HG02642 (cell line): ENCODE results near the gene XYLT1.

Experiments used
- ATAC-seq: cut with Tn5 transposase; IDR thresholded peaks from one replicate; pipeline ENCODE4 v1.9.1; 2021; ENCODE audit warnings: mild to moderate bottlenecking; ENCODE audit not compliant: unreplicated experiment, poor library complexity

XYLT1 gene

DNA sequence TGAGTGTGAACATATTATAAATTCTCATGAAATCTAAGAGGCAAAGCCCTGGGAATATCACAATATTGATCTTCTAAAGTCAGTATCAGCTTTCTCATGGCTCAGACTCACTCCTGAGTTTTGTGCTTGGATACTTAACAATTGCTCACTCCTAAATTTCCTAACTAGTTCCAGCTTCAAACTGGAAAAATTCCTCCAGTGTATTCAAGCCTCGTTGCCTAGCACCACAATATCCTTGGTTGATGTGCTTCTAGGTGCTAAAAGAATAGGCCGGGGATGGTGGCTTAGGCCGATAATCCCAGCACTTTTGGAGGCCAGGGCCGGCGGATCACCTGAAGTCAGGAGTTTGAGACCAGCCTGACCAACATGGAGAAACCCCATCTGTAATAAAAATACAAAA is 62.5 kb downstream of the XYLT1 start:
- ATAC-seq = no peak

- no peak for ATAC-seq
Observed at GRCh38 chr16:17407321-17407720, 63.4 kb downstream of the XYLT1 start.

DNA sequence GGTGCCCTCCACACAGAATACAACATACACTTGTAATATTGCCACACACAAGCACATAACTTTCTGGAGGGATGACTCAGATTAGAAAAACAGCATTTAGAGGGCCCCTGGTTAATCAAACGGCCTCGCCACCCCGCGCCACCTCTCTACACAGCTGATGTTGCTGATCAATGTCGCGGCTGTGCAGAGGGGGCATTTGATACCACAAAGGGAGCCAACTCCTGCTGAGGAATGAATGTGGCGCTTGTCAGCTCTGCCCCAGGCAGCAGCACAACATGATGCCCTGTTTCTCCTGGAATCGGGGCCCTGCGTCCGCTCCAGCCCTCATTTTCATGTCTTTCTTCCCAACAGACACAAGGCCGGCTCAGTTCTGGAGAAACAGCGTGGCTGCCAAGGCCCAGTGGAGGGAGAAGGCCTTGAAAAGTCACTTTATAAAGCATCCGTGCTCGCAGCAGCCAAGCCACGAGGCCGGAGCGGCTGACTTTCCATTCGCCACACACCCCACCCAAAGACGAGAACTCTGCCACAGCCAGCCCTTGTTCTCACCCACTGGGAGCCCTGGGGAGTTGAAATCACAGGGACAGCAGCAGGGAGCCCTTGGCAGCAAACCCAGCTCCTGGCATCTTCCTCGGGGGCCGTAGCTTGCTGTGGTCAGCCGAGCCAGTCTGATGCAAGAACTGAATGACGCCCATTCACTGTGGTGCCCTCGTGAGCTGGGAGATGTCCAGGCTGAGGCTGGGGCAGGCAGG is 65.6 kb downstream of the XYLT1 start:
- no peak for ATAC-seq

DNA sequence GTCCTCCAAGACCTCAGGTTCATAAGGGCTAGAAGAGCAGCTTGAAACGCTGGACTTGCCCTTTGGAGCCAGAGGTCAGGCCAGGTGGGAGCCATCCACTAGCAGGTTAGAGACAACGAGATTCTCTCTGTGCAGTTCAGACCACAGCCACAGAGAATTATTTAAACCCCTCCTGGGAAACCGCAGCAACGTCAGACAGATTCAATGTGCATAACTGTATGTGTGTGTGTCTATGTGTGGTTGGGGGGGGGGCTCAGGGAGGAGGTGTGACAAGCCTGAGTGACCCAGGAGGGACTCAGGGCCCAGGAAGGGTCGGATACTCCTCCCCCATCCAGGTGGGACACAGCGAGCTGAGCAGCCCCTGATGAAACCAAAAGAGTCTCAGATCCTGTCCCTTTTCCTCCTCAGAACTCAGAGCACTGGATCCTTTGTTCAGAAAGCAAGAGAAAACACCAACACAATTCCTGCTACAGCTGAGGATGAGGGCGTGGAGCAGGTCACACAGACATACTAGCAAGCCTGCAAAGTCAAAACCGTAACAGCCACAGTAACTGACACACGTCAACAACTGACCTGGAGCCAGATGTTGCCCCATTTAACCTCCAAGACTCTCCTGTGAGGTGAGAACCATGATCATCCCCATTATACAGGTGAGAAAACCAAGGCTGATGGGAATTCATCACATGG is 66.8 kb downstream of the XYLT1 start:
- ATAC-seq = no peak

DNA sequence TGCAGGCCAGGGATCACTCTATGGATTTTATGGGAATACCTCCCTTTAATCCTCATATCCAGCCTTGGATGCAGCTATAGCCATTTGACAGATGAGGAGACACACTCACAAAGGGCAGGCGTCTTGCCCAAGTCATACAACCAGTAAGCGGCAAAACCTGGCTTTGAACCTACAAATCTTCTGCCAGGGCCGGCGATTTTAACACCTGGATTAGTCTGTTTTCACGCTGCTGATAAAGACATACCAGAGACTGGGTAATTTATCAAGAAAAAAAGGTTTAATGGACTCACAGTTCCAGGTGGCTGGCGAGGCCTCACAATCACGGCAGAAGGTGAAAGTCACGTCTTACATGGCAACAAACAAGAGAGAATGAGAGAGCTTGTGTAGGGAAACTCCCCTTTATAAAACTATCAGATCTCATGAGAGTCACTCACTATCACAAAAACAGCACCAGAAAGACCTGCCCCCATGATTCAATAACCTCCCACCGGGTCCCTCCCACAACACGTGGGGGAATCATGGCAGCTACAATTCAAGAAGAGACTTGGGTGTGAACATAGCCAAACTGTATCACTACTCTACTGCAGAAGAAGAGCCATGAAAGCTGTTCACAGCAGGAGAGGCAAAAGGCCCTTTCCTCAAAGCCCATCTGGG is 67.5 kb downstream of the XYLT1 start:
- no peak for ATAC-seq

DNA sequence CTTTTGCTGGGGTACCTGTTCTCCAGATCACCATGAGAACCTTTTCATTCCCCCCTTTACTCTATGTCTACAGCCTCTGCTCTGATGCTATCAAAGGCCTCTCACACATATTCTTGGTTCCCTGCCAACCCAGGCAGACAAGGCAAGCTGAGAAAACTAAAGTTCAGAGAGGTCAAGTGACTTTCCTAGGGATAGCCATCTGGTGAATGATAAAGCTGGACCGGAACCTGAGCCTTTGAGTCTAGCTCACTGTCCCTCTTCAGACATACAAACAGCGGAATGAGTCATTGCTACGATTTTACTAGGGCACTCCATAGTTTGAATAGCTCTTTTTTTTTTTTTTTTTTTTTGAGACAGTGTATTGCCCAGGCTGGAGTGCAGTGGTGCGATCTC is 73.3 kb downstream of the XYLT1 start:
- ATAC-seq = no peak

GRCh38 chr16:17396762-17397498 is 73.8 kb downstream of the XYLT1 start:
- ATAC-seq = no peak

- no peak for ATAC-seq
Observed at GRCh38 chr16:17395849-17396480, 74.8 kb downstream of the XYLT1 start.

DNA sequence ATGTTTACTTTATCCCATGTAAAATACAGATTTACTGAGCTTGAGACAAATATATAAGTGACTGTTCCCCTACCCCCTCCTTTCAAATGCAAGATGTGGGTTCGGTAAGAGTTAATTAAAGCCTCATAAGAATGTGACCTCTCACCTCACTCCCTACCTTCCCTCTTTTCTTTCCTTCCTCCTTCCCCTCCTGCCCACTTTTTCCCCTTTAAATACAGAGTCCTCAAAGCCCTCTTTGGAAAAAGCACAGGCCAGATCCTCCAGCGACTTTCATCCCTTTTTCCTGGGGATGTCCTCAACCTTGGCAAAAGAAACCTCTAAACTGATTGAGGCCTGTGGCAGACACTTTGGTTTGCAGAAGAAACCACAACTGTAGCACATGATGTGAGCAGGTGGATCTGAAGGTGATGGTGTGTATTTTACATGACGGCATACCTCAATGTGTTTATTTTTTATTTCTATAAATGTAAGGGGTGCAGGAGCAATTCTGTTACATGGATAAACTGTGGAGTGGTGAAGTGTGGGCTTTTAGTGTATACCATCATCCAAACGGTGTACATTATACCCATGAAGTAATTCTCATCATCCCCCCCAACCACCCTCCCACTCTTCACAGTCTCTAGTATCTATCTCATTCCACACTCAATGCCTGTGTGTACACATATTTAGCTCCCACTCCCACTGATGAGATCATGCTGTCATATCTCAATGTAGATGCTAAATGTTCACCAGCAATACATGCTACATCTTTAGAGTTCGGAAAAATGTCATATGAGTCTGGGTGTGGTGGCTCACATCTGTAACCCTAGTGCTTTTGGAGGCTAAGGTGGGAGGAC is 77.7 kb downstream of the XYLT1 start:
- no peak for ATAC-seq

- no peak for ATAC-seq
Observed at GRCh38 chr16:17392127-17392856, 78.5 kb downstream of the XYLT1 start.

DNA sequence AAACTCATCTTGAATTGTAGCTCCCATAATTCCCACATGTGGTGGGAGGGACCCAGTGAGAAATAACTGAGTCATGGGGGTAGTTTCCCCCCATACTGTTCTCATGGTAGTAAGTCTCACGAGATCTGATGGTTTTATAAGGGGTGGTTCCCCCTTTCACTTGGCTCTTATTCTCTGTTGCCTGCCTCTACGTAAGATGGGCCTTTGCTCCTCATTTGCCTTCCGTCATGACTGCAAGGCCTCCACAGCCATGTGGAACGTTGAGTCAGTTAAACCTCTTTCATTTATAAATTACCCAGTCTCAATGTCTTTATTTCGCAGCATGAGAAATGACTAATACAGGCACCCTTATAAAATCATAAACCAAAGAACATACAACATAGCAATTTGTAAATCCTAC is 79.0 kb downstream of the XYLT1 start:
- ATAC-seq = no peak

DNA sequence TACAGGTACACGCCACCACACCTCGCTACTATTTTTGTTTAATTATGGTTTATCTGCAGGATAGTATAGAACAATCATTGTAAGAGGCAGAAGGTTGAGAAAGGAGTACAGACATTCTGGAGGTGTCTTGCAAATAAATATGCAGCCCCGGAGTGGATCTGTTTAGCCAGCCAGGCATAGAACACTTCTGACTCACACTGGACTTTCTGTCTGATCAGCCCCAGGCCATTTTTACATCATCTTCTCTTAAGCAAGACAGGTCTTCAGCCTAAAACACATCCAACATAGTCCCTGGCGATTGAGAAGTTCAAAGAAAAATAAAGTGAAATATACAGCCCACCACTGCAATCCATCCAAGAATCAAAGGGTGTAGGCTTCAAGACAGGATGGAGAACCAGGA is 81.4 kb downstream of the XYLT1 start:
- no peak for ATAC-seq

GRCh38 chr16:17387256-17387655 is 83.5 kb downstream of the XYLT1 start:
- ATAC-seq = no peak

DNA sequence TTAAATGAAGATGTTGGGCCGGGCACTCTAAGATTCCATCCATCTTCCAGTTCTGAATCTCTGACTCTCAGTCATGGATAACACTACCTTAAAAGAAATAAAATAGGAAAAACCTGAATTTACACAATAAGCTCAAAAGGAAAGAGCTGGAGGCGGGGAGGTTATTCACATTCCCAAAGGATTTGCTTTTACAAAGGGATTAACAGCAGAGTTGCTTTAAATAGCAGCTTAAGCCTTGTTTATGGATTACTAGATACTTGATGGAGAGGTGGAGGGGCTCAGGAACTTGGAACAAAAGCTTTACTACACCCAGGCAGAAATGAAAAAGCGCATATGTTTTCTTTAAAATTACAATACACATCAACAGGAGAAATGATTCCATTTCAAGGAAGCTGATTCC is 84.5 kb downstream of the XYLT1 start:
- ATAC-seq = no peak

DNA sequence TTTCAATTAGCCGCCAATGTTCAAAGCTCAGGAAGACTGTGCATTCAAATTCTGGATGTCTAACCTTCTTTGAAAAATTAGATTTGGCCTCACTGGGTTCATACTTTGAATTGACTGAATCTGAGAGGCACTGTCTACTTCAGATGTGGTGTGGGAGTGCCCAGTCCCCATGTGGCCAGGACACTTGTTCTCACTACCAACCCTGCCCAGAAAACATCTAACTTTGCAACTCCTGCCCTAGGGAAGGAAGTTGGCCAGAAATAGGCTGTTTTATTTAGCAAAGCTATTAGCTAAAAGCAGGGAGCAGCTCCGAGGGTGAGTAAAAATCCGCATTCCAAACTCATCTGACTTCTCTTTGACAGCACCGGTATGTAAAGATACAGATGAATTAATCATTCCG is 86.3 kb downstream of the XYLT1 start:
- ATAC-seq = no peak

DNA sequence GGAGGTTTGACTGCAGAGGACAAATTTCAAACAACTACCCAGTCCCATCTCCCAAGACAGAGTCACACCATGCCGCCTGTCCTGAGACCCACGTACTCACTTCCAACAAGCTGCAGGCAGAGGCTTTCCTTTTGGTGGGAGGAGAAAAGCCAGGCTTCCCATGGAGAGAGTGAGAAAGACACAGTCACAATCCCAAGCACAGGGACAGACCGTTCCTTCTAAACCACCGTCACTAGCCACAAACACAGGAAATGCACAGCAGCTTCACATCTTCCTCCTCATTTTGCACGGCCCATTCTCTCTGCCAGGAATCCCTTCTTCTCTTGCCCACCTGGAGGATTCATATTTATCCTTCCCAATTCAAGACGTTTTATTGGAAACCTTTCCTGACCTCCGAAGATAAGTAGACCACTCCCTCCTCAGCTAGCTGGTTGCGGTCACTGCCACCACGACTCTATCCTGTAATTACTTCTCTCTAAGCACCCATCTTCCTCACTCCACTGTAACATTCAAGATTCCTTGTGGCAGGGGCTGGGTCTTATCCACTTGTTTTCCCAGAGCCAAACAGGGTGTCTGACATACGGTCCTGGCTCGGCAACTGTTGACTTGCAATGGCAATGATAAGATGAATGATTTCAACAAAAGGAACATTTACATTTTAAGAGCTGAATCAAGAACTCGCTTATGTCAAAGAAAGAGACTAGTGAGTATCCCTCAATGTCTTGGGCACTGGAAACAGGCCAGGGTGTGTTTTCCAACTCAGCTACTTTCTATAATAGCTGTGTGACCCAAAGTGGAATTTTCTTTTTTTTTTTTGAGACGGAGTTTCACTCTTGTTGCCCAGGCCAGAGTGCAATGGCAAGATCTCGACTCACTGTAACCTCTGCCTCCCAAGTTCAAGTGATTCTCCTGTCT is 87.6 kb downstream of the XYLT1 start:
- no peak for ATAC-seq

- ATAC-seq = no peak
Observed at GRCh38 chr16:17382514-17382913, 88.2 kb downstream of the XYLT1 start.

GRCh38 chr16:17381784-17382183 is 89.0 kb downstream of the XYLT1 start:
- ATAC-seq = no peak
